OCI-LY7 (cell line): ENCODE measurements around the gene CNIH2. TPM values are rescaled to one million over a fixed set of nuclear protein-coding genes. Genes with fewer than 3 reads are reported as not detected.

ENCODE experiments used
- BruUV-seq: library from RNA; stranded (reverse); fragments of 400-500 nt; replicated peaks from 2 replicates; lab custom pipeline; 2021; lab: Mats Ljungman, UMichigan
- CTCF ChIA-PET: fragments of 300-600 bp; sonication (Branson Sonifier 250); formaldehyde crosslinking; loops from one replicate; lab custom pipeline; 2022; ENCODE audit warnings: antibody characterized with exemption; ENCODE audit not compliant: unreplicated experiment; lab: Charles Lee
- POLR2A ChIA-PET: fragments of 300-600 bp; sonication (Branson Sonifier 250); formaldehyde crosslinking; loops from one replicate; lab custom pipeline; 2022; ENCODE audit warnings: antibody characterized with exemption; lab: Charles Lee
- DNase-seq: peaks from one replicate; pipeline ENCODE4 v3.0.0-alpha.2; 2015; ENCODE audit warnings: low spot score
- H2AFZ ChIP-seq: fragments of 200-600 bp; sonication (generic), shearing (Covaris generic); 2 replicates; pipeline ENCODE4 v1.6.1; 2014; ENCODE audit warnings: mild to moderate bottlenecking, antibody characterized with exemption, low read length, moderate library complexity
- H3K27ac ChIP-seq: fragments of 200-600 bp; sonication (generic); 2 replicates; pipeline ENCODE4 v1.5.1; 2014; ENCODE audit warnings: mixed run types, low read depth, mild to moderate bottlenecking, moderate library complexity, low read length, inconsistent platforms; ENCODE audit not compliant: poor library complexity, severe bottlenecking
- H3K36me3 ChIP-seq: fragments of 200-600 bp; sonication (generic); 2 replicates; pipeline ENCODE4 v1.6.1; 2014; ENCODE audit warnings: mild to moderate bottlenecking, antibody characterized with exemption, low read length, moderate library complexity, mixed read lengths; ENCODE audit not compliant: insufficient read depth
- H3K4me1 ChIP-seq: fragments of 200-600 bp; sonication (generic); 2 replicates; pipeline ENCODE4 v1.5.1; 2014; ENCODE audit warnings: mild to moderate bottlenecking, low read length; ENCODE audit not compliant: insufficient read depth, poor library complexity, severe bottlenecking
- H3K4me2 ChIP-seq: fragments of 200-600 bp; sonication (generic); 2 replicates; pipeline ENCODE4 v1.6.1; 2014; ENCODE audit warnings: mild to moderate bottlenecking, low read length
- H3K4me3 ChIP-seq: fragments of 200-600 bp; sonication (generic); 2 replicates; pipeline ENCODE4 v1.5.1; 2014; ENCODE audit warnings: mild to moderate bottlenecking, low read depth, low read length; ENCODE audit not compliant: poor library complexity, severe bottlenecking
- H3K79me2 ChIP-seq: fragments of 200-600 bp; sonication (generic); 2 replicates; pipeline ENCODE4 v1.6.1; 2016; ENCODE audit warnings: low read depth, mild to moderate bottlenecking, low read length, moderate library complexity, mixed read lengths; ENCODE audit not compliant: insufficient read depth
- H3K9me2 ChIP-seq: fragments of 200-600 bp; sonication (generic); 2 replicates; pipeline ENCODE4 v1.6.1; 2016; ENCODE audit warnings: mild to moderate bottlenecking, low read length, mixed read lengths; ENCODE audit not compliant: insufficient read depth
- H3K9me3 ChIP-seq: fragments of 200-600 bp; sonication (generic); 2 replicates; pipeline ENCODE4 v1.6.1; 2014; ENCODE audit warnings: mild to moderate bottlenecking, mixed run types, low read length, mixed read lengths
- H4K20me1 ChIP-seq: fragments of 200-600 bp; sonication (generic); 2 replicates; pipeline ENCODE4 v1.6.1; 2014; ENCODE audit warnings: mild to moderate bottlenecking, antibody characterized with exemption, low read length, moderate library complexity, mixed read lengths; ENCODE audit not compliant: insufficient read depth
- CTCF ChIP-seq: fragments of 200-600 bp; sonication (generic); conservative IDR thresholded peaks from 2 replicates; pipeline ENCODE4 v1.5.1; 2014; ENCODE audit warnings: mild to moderate bottlenecking, antibody characterized with exemption, low read length, moderate library complexity, mixed read lengths
- EZH2phosphoT487 ChIP-seq: fragments of 200-600 bp; sonication (generic); IDR thresholded peaks from 2 replicates; pipeline ENCODE4 v1.6.1; 2018; ENCODE audit warnings: low read depth, borderline replicate concordance, mild to moderate bottlenecking, mixed run types, antibody characterized with exemption, low read length, moderate library complexity, mixed read lengths
- intact Hi-C: fragments of 100-400 bp; cut with micrococcal nuclease; formaldehyde crosslinking; loops from one replicate; pipeline ENCODE4 v1.10.0; 2022; ENCODE audit not compliant: unreplicated experiment
- total RNA-seq, 2 experiments: library from RNA; depleted of rRNA in 1 of 2; stranded (reverse); fragments of >200 nt in 1 of 2; shearing (Covaris generic) in 1 of 2; gene quantifications; 2 replicates each; pipeline ENCODE4 v1.2.3, GENCODE V29; 2014 to 2022

Gene CNIH2
- total RNA-seq, 2 experiments from 2014 or later = 0.60 to 2.7 TPM

- DNase-seq = no peak
- peaks cover 71% of the 10 kb centered on the region for H3K36me3 ChIP-seq
- peaks cover 24% of the 10 kb centered on the region for H3K79me2 ChIP-seq
- H2AFZ ChIP-seq = no peak overlapping the region
- ChIA-PET POLR2A (no interaction called here), CTCF (interaction anchor here (1.0 kb wide), 1 partner anchor 51 kb away, joined by 4 read pairs; the partner anchor contains the start of gene CD248)
- no peaks in the 10 kb centered on the region for H4K20me1 ChIP-seq
- TF ChIP-seq EZH2phosphoT487 (no peak), CTCF (no peak)
- intact Hi-C loops = loop anchor here (5.0 kb wide), 2 partner anchors 264 to 409 kb away; partner anchors contain the start of genes BANF1, CFL1 and EIF1AD
- no peak overlapping the region for H3K27ac ChIP-seq
- H3K9me2 ChIP-seq = no peaks in the 10 kb centered on the region
- no TSS peak for BruUV-seq
- peaks cover 24% of the 10 kb centered on the region for H3K4me1 ChIP-seq
- peak overlapping the region; percentile 96; the same call in 1 of the 2 replicates for H3K4me2 ChIP-seq
- H3K4me3 ChIP-seq = no peak overlapping the region
- H3K9me3 ChIP-seq = no peaks in the 10 kb centered on the region
Observed at GRCh38 chr11:66266378-66267038, 11.5 kb upstream of the CNIH2 start.

GRCh38 chr11:66267039-66267378, 11.0 kb upstream of the CNIH2 start:
- no peak overlapping the region for H2AFZ ChIP-seq
- H3K27ac ChIP-seq = peak overlapping the region; percentile 84

More at GRCh38 chr11:66267039-66267378, 11.0 kb upstream of the CNIH2 start:
- H4K20me1 ChIP-seq = no peaks in the 10 kb centered on the region
- peak overlapping the region; percentile 96 for H3K4me2 ChIP-seq
- H3K4me1 ChIP-seq = peaks cover 24% of the 10 kb centered on the region
- H3K79me2 ChIP-seq = peaks cover 24% of the 10 kb centered on the region
- POLR2A ChIA-PET = no interaction called here
- TF ChIP-seq CTCF = no peak
- TF ChIP-seq EZH2phosphoT487 = no peak
- peak overlapping the region; percentile 100 for H3K4me3 ChIP-seq
- CTCF ChIA-PET = interaction anchor here (1.0 kb wide), 1 partner anchor 50 kb away, joined by 4 read pairs; the partner anchor contains the start of gene CD248
- H3K9me3 ChIP-seq = no peaks in the 10 kb centered on the region
- peaks cover 71% of the 10 kb centered on the region for H3K36me3 ChIP-seq
- intact Hi-C loops = loop anchor here (5.0 kb wide), 2 partner anchors 265 to 410 kb away; partner anchors contain the start of genes BANF1, CFL1 and EIF1AD
- DNase-seq = no peak
- no peaks in the 10 kb centered on the region for H3K9me2 ChIP-seq
- BruUV-seq = no TSS peak
